HG03342 (cell line): ENCODE results near the gene SPATA13.

Experiments
- ATAC-seq: cut with Tn5 transposase; IDR thresholded peaks from one replicate; pipeline ENCODE4 v1.9.1; 2021; ENCODE audit warnings: mild to moderate bottlenecking, moderate library complexity; ENCODE audit not compliant: unreplicated experiment

Gene SPATA13

DNA sequence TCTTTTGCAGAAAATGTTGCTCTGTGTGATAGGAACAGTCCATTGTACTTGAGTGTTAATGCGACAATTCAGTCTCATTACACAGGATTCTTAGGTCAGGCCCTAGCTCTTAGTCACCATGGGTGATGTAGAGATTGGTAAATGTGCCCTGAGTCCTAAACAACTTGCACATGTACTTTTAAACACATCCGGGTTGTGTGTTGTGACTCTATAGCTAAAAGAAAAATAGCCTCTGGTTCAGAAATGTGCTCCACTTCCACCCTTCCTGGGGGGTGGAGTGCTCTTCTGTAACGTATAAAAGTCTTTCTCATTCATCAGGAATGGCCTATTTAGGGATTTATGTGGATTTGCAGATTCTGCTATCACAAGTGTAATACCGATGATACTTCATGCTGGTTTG, 5.2 kb downstream of the SPATA13 start:
- ATAC-seq: no peak

- no peak for ATAC-seq
Observed at GRCh38 chr13:24166561-24166960, 6.0 kb downstream of the SPATA13 start.

- no peak for ATAC-seq
Observed at GRCh38 chr13:24167666-24168391, 7.3 kb downstream of the SPATA13 start.

GRCh38 chr13:24168392-24168750, 7.9 kb downstream of the SPATA13 start:
- no peak for ATAC-seq

DNA sequence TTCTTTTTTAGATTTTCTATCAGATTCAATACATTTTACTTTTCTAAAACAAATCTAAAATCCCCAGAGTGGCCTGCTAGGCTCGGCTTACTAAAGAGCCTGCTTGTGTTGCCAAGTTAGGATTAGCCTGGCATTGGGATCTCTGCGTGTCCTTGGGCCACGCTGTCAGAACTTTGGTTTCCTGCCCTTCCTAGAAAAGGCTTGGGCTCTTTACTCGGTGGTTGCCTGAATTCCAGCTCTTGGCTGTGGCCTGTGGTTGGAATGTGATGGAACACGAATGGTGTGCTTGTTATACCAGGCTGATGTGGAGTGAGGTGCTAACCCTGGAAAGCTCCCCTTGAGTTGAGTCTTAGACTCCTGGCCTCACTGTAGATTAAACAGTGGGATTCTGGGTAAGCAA, 8.5 kb downstream of the SPATA13 start:
- no peak for ATAC-seq

GRCh38 chr13:24172071-24172470, 11.6 kb downstream of the SPATA13 start:
- no peak for ATAC-seq

DNA sequence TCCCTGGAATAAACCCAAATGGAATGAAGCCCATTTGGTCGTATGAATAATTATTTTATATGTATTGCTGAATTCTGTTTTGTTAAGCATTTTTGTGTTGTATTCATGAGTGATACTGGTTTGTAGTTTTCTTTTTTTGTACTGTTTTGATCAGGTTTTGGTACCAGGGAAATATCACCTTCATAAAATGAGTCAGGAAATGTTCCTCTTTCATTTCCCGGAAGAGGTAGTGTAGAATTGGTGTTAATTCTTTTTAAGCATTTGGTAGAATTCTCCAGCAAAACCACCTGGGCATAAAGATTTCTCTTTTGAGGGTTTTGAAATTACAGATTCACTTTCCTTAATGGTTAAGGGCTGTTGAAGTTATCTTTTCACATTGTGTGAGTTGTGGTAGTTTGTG, 13.3 kb downstream of the SPATA13 start:
- no peak for ATAC-seq

- no peak for ATAC-seq
Observed at GRCh38 chr13:24175847-24176246, 15.3 kb downstream of the SPATA13 start.

DNA sequence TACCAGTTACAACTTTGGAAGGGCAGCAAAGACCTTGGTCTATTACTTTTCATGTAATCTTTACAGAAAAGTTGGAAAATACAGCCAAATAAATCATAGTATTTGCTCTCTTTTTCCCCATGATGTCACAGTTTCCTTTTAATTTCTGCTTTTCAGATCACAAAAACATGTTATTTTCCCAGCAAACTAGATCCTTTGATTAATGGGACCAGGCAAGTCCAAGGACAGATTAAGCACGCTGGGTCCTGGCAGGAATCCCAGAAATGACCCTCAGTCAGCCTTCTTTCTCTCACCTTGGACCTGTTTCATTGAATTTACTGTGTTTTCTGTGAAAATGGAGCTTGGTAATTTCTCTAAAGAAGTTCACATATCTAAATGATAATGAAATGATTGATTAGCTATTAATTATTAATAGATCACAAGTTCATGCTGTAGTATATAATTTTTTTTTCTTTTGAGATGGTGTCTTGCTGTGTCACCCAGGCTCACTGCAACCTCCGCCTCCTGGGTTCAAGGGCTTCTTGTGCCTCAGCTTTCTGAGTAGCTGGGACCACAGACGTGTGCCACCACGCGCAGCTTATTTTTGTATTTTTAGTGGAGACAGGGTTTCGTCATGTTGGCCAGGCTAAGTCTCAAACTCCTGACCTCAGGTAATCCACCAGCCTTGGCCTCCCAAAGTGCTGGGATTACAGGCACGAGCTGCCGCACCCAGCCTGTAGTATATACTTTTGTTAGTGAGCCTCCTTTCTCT, 16.0 kb downstream of the SPATA13 start:
- no peak for ATAC-seq

DNA sequence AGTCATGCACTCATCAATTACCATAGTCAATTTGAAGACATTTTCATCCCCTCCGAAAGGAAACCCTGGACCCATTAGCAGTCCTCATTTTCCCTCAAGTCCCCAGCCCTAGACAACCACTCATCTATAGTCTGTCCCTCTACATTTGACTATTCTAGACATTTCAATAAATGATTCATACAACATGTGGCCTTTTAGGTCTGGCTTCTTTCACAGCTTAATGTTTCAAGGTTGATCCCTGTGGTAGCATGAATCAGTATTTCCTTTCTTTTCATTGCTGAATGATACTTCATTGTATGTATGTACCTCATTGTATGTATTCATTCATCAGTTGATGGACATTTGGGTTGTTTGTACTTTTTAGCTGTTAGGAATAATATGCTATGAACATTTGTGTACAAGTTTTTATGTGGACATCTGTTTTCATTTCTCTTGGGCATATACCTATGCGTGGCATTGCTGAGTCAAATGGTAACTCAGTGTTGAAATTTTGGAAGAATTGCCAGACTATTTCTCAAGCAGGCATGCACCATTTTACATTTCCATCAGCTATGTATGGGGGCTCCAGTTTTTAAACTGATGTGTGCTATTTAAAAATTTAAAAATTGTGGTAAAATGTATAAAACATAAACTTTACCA, 18.4 kb downstream of the SPATA13 start:
- no peak for ATAC-seq

- no peak for ATAC-seq
Observed at GRCh38 chr13:24179486-24179850, 18.9 kb downstream of the SPATA13 start.

- ATAC-seq: no peak
Observed at GRCh38 chr13:24180750-24181377, 20.3 kb downstream of the SPATA13 start.

GRCh38 chr13:24181991-24182702, 21.6 kb downstream of the SPATA13 start:
- ATAC-seq: no peak

DNA sequence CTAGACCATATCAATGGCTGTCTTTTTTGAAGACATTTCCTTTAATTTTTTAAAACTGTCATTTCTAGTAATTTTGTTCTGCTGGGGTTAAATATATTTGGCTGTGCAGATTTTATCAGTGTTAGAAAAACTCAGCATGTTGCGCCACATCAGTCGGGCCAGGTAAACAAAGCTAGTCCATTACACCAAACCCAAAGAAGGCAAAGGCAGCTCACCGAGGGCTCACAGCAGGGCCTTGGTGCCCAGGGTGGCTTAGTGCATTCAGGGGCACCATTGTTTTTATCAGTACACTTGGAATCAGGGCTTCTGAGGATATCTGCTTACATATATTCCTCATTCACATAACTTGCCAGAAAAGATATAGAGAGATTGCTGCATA, 22.2 kb downstream of the SPATA13 start:
- ATAC-seq: no peak

DNA sequence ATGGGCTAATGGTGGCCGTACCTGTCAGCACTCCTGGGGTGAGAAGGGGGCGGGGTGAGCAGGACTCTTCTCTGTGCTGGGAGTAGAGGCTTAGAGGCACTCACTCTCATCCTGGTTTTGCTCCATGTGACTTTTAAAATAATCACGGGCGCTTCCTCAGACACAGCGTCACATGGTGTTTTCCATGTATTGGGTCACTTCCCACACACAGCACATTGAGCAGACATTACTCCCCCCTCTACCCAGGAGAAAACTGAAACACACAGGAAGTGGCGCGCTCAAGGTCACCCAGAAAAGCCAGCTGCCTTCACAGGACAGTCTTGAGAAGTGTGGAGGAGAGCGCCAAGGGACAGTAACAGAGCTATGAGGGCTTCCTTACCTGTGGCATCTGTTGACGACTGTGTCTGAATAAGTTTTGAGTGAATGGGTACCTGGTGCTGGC, 23.2 kb downstream of the SPATA13 start:
- ATAC-seq: no peak

DNA sequence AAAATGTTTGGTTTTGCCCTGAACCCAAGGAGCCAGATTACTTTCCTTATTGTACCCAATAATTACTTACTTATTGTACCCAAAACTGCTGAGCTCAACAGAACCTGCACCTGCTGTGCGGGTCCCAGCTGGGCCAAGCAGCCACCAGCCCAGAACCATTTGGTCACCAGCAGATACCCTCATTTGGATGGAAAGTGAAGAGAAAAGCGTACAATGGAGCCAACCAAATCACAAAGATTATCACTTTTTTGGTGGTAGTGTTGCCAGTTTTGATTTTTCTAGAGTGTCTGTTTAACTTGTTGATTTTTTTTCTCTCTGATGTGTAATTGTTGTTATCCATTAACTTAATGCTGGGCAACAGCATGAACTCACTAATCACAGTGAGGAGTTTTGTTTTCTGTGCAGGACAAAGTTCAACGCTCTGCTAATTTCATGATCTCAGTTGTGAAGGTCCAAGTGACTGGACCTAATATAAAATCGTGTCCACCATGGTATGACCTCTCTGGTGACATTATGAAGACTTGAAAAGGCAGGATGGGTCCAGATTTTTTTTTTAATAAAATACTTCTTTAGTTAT, 23.8 kb downstream of the SPATA13 start:
- ATAC-seq: no peak

DNA sequence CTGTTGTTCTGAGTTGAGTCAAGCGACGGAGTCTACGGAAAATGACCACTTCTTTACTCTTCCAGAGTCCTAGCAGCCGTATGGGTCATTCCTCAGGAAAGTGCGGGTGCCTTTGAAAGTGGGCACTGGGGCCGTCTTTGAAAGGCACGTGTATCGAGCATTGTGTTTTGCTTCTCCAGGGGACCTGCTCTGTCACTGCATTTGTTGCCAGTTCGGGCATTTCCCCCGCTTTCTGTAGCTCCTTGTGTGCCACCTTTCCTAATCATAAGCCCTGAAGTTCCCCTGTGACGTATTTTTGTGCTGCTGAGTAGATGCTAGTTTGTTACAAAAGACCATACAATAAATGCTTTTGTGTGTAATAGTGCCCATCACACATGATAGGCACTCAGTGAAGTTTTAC, 24.4 kb downstream of the SPATA13 start:
- ATAC-seq: no peak

DNA sequence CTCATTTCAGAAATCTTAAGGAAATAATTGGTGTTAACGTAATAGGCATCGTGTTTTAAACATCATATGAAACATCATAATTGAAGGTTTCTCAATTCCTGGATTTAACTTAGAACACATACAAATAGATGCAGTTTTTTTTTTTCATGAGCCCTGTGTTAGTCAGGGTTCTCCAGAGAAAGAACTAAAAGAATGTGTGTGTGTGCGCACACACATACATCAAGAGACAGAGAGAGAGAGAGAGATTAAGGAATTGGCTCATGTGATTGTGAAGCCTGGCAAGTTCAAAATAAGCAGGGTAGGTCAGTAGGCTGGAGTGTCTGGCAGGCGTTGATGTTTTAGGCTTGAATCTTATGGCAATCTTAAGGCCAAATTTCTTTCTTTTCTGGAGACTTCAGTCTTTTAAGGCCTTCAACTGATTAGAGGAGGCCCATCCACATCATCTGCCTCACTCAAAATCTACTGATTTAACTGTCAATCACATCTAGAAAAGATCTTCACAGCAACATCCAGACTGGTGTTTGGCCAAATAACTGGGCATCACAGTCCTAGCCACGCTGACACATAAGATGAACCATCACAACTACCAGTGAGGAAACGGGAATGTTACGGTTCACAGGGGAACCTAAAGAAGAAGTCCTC, 25.2 kb downstream of the SPATA13 start:
- ATAC-seq: no peak

- ATAC-seq: no peak
Observed at GRCh38 chr13:24187185-24187584, 26.7 kb downstream of the SPATA13 start.
